HG03039 (cell line): ENCODE measurements around the gene FLT3LG.
A peak's percentile ranks its signal among the peaks of the same experiment; 100 is the strongest.
"Not testable (repeated sequence)": the region's sequence is repeated elsewhere in the genome, so short reads cannot be mapped to it uniquely, and the experiment has no call there.

ENCODE experiments used
- ATAC-seq: cut with Tn5 transposase; IDR thresholded peaks from one replicate; pipeline ENCODE4 v1.9.1; 2021; ENCODE audit warnings: mild to moderate bottlenecking, moderate library complexity; ENCODE audit not compliant: unreplicated experiment

FLT3LG gene

DNA sequence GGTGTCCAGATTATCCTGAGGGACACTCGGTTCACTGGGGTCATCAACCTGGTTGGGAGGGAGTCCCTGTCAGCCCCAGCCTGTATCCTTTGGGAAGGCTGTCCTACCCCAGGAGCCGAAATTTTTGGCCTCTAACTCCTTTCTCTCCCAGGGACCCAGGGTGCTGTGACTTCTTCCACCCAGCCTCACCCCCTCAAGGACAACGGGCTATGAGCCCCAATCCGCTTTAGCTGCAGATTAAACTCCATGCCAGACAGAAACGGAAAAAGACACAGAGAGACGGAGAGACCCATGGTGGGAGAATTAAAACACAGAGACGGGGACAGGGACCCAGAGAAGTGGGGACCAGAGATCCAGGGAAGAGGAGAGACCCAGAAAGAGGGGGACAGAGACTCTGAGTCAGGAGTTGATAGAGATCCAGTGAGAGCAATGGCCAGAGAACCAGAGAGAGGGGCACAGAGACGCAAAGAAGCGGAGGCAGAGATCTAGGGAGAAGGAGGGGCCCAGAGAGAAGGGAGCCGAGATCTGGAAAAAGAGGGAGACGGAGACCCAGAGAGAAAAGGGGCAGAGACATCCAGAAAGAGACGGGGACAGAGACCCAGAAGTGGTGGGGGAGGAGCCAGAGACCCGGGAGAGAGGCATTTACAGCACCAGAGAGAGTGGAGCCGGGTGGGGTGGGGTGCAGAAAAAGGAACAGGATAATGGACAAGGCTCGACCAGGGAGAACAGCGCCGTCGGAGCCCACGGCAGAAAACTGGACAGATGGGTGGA is 33.4 kb upstream of the FLT3LG start:
- ATAC-seq: no peak

DNA sequence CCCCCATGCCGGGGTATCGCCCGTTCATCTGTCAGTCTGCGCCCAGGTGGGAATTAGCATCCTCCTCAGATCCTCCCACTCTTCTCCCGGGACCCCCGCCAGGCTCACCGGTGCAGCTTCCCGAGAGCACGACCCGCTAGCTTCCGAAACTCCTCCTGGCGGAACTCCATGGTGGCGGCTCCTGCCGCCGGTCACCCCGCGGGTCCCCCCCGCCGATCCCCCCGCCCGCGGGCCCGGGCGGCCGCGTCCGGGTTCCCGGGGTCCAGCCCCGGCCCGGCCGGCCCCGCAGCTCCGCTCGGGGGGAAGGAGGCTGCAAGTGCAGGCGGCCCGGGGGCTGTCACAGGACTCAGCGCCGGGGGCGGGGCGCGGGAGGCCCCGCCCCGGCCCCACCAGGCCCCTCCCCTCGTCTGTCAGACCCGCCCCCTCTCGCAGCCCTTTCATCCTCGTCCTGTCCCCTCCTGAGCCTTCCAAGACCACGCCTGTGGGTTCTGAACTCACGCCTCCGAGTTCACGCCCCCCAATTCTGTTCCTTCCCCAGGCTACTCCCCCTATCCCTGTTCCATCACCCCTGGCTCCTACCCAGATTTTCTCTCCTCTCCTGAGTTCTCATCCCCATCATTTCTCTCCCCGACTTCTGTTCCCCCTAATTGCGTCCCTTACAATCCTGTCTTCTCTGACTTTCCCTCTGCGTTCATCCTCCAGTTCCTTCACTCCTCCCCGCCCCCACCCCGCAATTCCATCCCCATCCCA is 32.6 kb upstream of the FLT3LG start, which contains the start of gene SLC17A7:
SLC17A7 (minus strand) TSS at position 318 of the 750 bp plus-strand sequence; CDS start at position 170, 148 bp downstream.
- ATAC-seq: no peak

DNA sequence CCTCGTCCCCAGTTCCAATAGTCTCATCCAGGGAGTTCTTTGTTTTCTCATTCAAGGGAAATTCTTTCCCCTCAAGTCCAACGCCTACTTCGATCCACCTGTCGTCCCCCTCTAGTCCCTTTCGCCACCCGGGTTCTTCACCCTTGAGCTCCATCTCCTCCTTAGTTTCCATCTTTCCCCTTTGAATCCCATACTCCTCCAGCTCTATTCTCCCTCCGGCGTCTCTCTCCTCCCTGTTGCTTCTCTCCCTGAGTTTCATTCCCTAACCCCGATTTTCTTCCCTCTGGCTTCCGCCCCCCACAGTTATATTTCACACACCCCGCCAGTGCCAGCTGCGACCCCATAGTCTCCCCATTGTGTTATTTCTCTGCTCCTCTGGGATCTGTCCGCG is 32.1 kb upstream of the FLT3LG start:
- ATAC-seq: no peak

DNA sequence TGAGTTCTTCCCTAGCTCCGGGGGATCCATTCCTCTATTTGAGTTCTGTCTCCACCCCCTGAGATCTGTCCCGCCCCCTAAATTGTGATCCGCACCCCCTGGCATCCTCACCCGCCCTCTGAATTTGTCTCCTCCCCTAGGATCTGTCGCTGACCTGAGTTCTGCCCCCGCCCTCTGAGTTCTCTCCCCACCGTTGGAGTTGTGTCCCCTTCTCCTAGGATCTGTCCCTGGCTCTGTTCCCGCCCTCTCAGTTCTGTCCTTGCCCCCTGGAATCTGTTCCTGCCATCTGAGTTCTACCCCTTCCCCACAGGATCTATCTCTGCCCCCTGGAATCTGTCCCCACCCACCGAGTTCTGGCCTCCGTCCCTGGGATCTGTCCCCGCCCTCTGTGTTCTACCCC is 31.7 kb upstream of the FLT3LG start:
- ATAC-seq: no peak

DNA sequence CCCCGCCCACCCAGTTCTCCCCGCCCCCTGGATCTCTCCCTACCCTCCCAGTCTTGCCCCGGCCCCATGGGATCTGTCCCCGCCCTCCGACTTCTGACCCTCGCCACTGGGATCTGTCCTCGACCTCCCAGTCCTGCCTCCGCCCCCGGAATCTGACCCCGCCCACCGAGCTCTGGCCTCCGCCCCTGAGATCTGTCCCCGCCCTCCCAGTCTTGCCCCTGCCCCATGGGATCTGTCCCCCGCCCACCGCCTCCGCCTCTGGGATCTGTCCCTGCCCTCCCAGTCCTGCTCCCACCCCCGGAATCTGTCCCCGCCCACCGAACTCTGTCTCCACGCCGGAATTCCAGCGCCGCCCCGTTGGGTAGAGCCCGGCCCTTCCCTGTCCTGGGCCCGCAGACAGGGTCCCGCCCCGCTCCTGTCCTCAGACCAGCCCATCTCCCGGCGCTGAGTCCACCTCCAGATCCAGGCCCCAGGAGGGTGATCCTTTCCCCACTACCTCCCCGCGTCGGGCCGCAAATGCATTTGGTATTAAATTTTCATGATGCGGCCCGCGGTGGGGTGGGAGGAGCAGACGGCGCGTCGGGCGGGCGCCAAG is 31.1 kb upstream of the FLT3LG start:
- peak; percentile 15 for ATAC-seq

DNA sequence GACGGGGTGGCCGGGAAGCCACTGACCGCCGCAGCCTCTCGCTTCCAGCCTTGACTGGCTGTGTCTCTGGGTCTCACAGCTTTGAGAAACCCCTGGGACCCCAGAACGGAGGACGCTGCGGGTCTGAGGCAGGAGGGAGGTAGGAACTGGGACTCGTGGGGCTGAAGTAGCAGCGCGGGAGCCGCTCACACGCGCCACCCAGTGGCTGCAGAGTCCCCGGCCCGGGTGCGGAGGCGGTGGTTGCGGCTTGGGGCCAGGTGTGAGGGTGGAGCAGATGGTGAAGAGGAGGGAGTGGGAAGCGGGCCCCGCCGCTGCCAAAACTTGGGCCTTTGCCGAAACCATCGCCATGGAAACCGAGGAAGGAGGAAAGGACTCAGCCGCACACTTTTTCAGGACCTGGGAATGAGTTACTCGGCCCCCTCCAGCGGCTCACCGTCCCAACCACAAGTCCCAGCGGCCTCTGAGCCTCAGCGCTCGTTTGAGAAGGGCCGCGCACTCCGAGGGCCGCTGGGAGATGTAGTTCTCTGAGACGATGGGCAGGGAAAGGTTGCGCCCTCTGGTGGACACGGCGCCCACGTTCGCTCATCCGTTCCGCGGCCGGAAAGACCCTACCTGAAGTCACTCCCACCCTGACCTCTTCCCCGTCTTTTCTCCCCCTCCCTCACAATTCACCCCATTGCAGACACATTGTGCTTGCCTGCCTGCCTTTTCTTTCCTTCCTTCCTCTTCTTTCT is 30.5 kb upstream of the FLT3LG start:
- peak; percentile 63 for ATAC-seq

DNA sequence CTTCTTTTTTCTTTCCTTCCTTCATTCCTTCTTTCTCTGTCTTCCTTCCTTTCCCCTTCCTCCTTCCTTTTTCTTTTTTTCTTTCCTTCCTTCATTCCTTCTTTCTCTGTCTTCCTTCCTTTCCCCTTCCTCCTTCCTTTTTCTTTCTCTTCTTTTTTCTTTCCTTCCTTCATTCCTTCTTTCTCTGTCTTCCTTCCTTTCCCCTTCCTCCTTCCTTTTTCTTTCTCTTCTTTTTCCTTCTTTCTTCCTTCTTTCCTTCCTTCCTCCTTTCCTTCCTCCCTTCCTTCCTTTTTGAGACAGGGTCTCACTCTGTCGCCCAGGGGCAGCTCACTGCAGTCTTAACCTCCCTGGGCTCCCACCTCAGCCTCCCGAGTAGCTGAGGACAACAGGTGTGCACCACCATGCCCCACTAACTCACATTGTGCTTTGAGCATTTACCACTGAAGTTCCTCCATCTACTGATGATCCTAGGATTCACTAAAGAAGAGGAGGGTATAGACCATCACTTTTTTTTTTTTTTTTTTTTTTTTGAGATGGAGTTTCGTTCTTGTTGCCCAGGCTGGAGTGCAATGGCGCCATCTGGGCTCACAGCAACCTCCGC is 29.8 kb upstream of the FLT3LG start:
- ATAC-seq: not testable (repeated sequence)

DNA sequence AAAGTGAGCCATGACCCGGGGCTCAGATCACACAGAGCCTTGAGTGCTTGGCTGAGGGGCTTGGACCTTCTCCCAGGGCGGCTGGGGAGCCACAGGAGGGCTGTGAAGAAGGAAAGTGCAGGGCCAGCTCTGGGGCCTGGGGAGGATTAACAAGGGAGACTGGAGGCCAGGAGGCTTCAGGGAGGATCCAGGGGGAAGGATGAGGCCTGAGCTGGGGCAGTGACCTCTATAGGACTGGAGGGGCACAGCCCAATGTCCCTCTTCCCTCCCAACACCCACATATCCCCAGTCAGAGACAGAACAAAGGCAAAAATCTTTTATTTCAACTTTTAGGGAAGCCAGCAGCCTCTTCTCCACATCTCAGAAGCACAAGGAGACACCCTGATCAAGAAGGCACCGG is 28.0 kb upstream of the FLT3LG start:
- ATAC-seq: no peak

DNA sequence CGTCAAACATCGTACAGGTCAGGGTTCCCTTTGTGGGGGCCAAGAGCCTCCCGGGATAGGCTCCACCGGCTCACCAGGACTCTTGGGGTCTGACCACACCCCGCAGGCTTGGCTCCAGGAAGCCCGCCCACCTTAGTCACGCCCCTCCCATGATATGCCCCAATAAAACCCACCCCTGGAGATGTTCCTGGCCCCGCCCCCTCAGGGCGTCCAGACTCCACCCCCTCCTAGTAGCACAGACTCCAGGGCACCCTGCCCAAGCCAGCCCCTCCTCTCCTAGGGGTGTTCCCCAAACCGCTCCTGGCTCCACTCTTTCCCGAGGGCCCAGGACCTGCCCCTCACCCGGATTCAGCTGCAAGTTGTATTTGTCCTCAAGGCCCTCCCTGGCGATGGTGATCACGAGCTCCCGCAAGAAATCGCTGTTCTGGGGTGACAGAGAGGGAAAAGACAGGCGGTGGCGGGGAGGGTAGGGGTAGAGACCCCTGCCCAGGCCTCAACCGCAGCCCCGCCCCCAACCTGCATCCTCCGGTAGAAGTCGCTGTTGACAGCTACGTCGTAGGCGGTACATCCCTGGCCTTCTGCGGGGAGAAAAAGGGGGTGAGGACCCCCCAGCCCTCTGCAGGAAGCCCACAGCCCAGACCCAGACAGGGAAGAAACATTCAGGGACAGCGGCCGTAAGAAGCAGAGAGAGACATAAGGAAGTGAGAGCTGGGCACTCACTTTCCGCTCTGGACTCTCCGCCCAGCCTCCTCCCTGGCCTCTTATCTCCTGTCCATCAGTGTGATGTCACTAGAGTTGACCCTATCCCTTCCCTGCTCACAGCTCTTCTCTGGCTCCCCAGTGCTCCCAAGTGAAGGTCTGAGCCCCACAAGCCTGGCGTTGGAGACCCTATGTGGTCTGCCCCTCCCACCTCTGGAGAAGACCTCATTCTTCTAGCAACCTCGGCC is 26.3 kb upstream of the FLT3LG start:
- no peak for ATAC-seq

DNA sequence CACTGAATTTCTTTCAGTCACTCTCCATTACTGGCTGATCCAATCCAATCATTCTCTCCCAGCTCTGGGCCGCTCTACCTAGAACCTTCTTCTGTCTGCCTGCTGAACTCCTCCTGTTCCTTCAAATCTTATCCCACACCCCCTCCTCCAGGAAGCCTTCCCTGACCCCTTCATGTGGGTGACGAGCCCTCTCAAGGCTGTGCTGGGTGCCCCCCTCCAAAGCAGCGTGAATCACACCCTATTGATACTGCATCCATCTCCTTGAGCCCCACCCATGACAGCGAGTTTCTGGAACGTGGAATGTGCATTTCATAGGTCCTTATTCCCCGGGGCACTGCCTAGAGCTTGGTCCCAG is 25.6 kb upstream of the FLT3LG start:
- no peak for ATAC-seq

DNA sequence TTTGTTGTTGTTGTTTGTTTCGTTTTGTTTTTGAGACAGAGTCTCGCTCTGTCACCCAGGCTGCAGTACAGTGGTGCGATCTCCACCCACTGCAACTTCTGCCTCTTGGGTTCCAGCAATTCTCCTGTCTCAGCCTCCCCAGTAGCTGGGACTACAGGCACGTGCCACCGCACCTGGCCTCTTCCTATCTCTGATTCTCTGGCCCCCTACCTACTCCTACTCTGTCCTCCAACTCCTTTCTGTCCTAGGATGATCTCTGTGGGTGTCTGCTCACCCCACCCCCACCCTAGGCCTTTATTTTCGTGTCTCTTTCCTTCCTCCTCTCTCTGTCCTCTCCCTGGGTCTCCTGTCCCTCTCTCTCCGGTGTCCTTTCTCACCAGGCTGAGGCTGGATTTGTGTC is 23.6 kb upstream of the FLT3LG start:
- ATAC-seq: no peak

DNA sequence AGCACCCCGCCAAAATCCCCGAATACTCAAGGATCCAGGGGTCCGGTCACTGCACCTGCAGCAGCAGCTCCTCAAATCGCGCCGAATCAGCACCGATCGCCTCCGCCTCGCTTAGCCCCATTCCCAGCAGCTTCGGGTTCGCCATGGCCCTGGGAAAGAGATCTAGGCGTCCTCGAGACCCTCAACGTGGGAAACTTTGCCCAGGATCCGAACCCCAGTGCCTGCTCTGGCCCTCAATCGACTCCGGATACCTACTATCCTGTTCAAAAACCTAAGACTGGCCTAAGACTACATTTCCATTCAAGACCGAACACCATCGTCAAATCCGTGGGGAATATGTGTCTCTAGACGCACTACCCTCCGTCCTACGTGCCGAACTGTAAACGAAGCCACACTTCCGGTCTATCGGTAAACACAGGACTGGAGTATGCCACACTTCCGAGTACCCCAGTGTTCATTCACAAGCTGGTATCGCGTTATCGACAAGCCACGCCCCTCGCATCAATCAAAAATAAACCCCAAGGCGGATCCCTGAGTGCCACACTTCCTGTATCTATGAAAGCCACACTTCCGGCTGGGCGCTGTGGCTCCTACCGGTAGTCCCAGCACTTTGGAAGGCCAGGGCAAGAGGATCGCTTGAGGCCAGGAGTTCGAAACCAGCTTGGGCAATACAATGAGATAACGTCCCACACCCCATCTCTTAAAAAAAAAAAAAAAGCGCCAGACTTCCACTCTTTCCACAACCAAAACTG is 22.4 kb upstream of the FLT3LG start, which contains the start of gene PIH1D1:
PIH1D1 (minus strand) TSS at position 385 of the 752 bp plus-strand sequence; CDS start at position 145, 240 bp downstream.
- ATAC-seq: peak; percentile 54

DNA sequence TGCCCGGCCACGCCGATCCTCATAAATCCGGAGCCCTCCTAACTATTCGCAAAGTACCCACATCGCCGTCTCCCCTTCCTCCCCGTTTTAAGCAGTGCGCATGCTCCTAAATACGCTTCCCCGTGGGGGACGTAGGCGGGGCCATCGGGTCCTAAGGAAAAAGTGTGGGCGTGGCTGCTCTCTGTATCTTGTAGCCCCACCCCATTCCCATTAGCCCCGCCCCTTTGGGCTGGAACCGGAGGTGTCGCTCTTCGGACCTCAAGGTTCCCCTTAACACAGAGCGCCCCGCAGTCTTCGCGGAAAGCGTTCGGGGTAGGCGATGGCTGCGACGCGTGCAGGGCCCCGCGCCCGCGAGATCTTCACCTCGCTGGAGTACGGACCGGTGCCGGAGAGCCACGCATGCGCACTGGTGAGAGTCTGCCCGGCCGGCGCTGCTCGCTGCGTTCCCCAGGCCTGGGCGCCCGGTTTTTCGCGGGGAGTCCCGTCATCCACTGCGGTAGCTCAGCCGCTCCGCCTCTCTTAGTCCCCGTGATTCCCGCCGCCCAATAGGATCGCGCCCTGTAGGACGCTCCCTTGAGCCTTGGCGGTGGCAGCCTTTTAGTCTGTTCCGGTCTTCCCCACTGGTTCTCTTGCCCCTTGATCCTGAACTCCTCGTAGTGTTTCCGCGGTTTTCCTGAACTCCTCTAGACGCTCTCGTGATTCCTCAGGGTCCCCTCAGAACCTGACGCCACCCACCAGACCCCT is 20.8 kb upstream of the FLT3LG start, which contains the start of gene ALDH16A1:
ALDH16A1 (plus strand) TSS at position 213 of the 744 bp plus-strand sequence; CDS start at position 320, 107 bp downstream.
- peak; percentile 83 for ATAC-seq

DNA sequence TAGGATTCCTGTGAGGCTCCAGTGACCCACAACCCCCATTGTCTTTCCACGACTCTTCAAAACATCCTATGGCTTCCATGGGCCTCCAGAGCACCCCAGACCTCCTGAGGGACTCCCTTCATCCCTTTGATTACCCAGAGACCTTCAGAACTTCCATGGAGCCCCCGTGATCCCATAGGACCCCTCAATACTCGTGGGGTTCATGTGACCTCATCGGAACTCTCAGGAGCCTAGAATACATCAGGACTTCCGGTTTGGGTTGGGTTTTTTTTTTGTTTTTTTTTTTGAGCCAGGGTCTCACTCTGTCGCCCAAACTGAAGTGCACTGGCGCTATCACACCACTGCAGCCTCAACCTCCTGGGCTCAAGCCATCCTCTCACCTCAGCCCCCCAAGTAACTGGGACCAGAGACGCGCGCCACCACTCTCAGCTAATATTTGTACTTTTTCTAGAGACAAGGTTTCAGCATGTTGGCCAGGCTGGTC is 20.2 kb upstream of the FLT3LG start:
- no peak for ATAC-seq

DNA sequence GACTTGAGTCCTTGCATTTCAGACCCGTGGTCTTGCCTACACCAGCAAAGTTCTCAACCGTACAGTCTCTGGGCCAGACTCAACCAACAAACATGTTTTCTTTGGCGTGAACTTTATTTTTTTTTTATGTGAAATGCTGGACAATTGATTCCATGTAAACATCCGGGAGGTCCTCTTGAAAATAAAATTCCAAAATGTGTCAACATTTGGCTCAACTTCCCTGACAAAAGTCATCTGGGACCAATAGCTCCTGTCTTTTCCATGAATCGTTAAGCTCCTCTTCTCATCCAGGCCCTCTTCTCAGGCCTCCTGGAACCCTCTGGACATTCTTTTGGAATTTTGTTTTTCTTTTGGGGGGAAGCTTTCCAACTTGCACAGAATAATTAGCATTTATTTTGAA is 18.2 kb upstream of the FLT3LG start:
- no peak for ATAC-seq

DNA sequence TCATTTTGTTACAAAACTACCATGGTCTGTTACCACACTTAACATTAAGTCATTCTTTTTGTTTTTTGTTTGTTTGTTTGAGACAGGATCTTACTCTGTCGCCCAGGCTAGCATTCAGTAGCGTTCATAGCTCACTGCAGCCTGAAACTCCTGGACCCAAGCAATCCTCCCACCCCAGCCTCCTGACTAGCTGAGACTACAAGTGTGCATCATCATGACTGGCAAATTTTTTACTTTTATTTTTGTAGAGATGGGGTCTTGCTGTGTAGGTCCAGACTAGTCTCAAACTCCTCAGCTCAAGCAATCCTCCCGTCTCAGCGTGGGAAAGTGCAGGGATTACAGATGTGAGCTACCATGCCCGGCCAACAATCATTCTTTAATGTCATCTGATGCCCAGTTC is 17.7 kb upstream of the FLT3LG start:
- no peak for ATAC-seq

DNA sequence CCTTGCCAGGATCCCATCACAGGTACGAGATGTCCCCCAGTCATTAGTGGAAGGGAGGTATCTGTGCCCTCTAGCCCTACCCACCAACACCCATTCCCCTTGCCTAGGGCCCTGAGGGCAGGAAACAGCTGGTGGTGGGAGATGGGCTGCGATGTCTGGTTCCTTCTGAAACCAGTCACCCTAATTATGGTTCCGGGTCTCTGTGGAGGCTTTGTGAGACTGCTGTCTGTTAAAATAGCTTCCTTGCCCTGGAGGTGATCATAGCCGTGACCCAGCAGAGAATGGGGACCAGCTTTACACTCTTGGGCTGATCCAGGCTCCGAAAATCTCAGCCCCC is 15.5 kb upstream of the FLT3LG start:
- no peak for ATAC-seq

DNA sequence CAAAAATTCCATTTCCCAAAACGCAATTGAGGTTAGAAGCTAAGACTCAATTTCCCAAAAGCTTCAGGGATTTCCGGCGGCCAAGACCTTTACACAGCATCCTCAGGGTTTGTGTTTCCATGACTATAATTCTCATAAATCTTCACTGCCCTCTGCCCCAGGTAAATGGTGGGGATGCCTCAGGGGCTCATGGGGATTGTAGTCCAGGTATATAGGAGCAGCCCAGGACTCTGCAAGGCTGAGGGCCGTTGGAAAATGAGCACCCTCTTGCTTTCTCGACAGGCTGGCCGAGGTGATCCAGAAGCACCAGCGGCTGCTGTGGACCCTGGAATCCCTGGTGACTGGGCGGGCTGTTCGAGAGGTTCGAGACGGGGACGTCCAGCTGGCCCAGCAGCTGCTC is 14.6 kb upstream of the FLT3LG start:
- no peak for ATAC-seq
